Esophagus squamous epithelium (tissue), 5 donors: Measurements from ENCODE around the gene PTPRG. TPM values are rescaled to one million over a fixed set of nuclear protein-coding genes. Genes with fewer than 3 reads are reported as not detected.

ENCODE experiments used
- DNase-seq: peaks from one replicate; lab custom pipeline; 2025; lab: John Stamatoyannopoulos, UW
- H3K27ac ChIP-seq, 4 donors: fragments of 200-600 bp; sonication (generic); one replicate each; pipeline ENCODE4 v1.5.1; 2016 to 2019; ENCODE audit warnings: mild to moderate bottlenecking in 1 of 4
- H3K27me3 ChIP-seq, 4 donors: fragments of 200-600 bp; sonication (generic); 1 replicate in 3 of 4; 2 replicates in 1 of 4; pipeline versions ENCODE4 v1.5.1 to v1.6.0; 2017 to 2021; ENCODE audit warnings: antibody characterized with exemption in 1 of 4
- H3K36me3 ChIP-seq, 3 donors: fragments of 200-600 bp; sonication (generic); one replicate each; pipeline ENCODE4 v1.5.1; 2016 to 2019
- H3K4me1 ChIP-seq, 3 donors: fragments of 200-600 bp; sonication (generic); one replicate each; pipeline ENCODE4 v1.5.1; 2017 to 2019
- H3K4me3 ChIP-seq, 4 donors: fragments of 200-600 bp; sonication (generic); 1 replicate in 3 of 4; 2 replicates in 1 of 4; pipeline ENCODE4 v1.5.1; 2016 to 2019; ENCODE audit warnings: mild to moderate bottlenecking in 2 of 4, moderate library complexity in 1 of 4
- H3K9me3 ChIP-seq, 3 donors: fragments of 200-600 bp; sonication (generic); one replicate each; pipeline ENCODE4 v1.5.1; 2016 to 2019
- CTCF ChIP-seq, 6 experiments: fragments of 450-650 bp in 4 of 6; fragments of 200-600 bp in 2 of 6; sonication (generic) in 2 of 6; IDR thresholded peaks; one replicate each; pipeline ENCODE4 v1.5.1; 2016 to 2019; ENCODE audit warnings: antibody characterized with exemption in 6 of 6, mild to moderate bottlenecking in 4 of 6, moderate library complexity in 4 of 6
- POLR2A ChIP-seq, 4 donors: fragments of 450-650 bp; IDR thresholded peaks; one replicate each; pipeline ENCODE4 v1.6.1; 2017; ENCODE audit warnings: antibody characterized with exemption in 4 of 4, mild to moderate bottlenecking in 4 of 4, moderate library complexity in 3 of 4
- WGBS, 2 donors: methylation state at CpG; one replicate each; pipeline ENCODE4 v1.1.5; 2018; 5-methylcytosine and 5-hydroxymethylcytosine counted together
- intact Hi-C: fragments of 100-400 bp; cut with DNase I; formaldehyde crosslinking; loops from one replicate; pipeline ENCODE4 v1.15.0; 2022
- total RNA-seq, 4 donors: library from RNA; depleted of rRNA; stranded (reverse); fragments of >200 nt; gene quantifications; one replicate each; pipeline ENCODE4 v1.1.0, GENCODE V29; 2016
- donor health status: DM: yes; HTN: yes; CAD: no.

PTPRG gene
- total RNA-seq, 4 donors from 2014 or later = 3.7 to 42.2 (median 15.2) TPM

GRCh38 chr3:61740494-61740893, 179.1 kb downstream of the PTPRG start:
- intact Hi-C loops = no loop called here
- TF ChIP-seq POLR2A (IDR thresholded peaks at IDR 0.05) = no peak
- TF ChIP-seq CTCF (IDR thresholded peaks at IDR 0.05) = no peak
- DNase-seq = no peak
- Histone ChIP-seq H3K9me3 (no peaks in the 10 kb centered on the region), H3K27ac (no peak overlapping the region), H3K27me3 (no peaks in the 10 kb centered on the region), H3K4me3 (no peak overlapping the region), H3K4me1 (no peaks in the 10 kb centered on the region), H3K36me3 (no peaks in the 10 kb centered on the region)
- WGBS, 2 donors = 60 to 73% methylated on average over 1 of the region's 1 CpG

GRCh38 chr3:61741551-61741950, 180.2 kb downstream of the PTPRG start:
- Histone ChIP-seq H3K4me1 (no peaks in the 10 kb centered on the region), H3K36me3 (no peaks in the 10 kb centered on the region), H3K27me3 (no peaks in the 10 kb centered on the region), H3K9me3 (no peaks in the 10 kb centered on the region), H3K27ac (no peak overlapping the region), H3K4me3 (no peak overlapping the region)
- DNase-seq = no peak
- no peak for TF ChIP-seq CTCF (IDR thresholded peaks at IDR 0.05)
- no peak for TF ChIP-seq POLR2A (IDR thresholded peaks at IDR 0.05)
- intact Hi-C loops = no loop called here
- WGBS, 2 donors = 85 to 92% methylated on average over 3 of the region's 3 CpGs

- H3K4me3 ChIP-seq = no peak overlapping the region
- no peaks in the 10 kb centered on the region for H3K9me3 ChIP-seq
- H3K36me3 ChIP-seq = no peaks in the 10 kb centered on the region
- no peak overlapping the region for H3K27ac ChIP-seq
- no peak for DNase-seq
- no peaks in the 10 kb centered on the region for H3K27me3 ChIP-seq
- no peaks in the 10 kb centered on the region for H3K4me1 ChIP-seq
- intact Hi-C loops = no loop called here
- TF ChIP-seq CTCF (IDR thresholded peaks at IDR 0.05) (no peak), POLR2A (IDR thresholded peaks at IDR 0.05) (no peak)
- 72 to 86% methylated on average over 7 of the region's 7 CpGs for WGBS, 2 donors
Measured at GRCh38 chr3:61742006-61742405, 180.6 kb downstream of the PTPRG start.

- WGBS, 2 donors = 95 to 97% methylated on average over 10 to 11 of the region's 11 CpGs
- Histone ChIP-seq H3K4me1 (no peaks in the 10 kb centered on the region), H3K36me3 (no peaks in the 10 kb centered on the region), H3K27me3 (no peaks in the 10 kb centered on the region), H3K27ac (no peak overlapping the region), H3K9me3 (no peaks in the 10 kb centered on the region), H3K4me3 (no peak overlapping the region)
- TF ChIP-seq CTCF (IDR thresholded peaks at IDR 0.05) (no peak), POLR2A (IDR thresholded peaks at IDR 0.05) (no peak)
- DNase-seq = no peak
- intact Hi-C loops = no loop called here
Measured at GRCh38 chr3:61743067-61743466, 181.7 kb downstream of the PTPRG start.

GRCh38 chr3:61743686-61744242, 182.4 kb downstream of the PTPRG start:
- no peaks in the 10 kb centered on the region for H3K4me1 ChIP-seq
- 44 to 82% methylated on average over 2 of the region's 2 CpGs for WGBS, 2 donors
- no peaks in the 10 kb centered on the region for H3K36me3 ChIP-seq

More at GRCh38 chr3:61743686-61744242, 182.4 kb downstream of the PTPRG start:
- intact Hi-C loops = no loop called here
- no peak overlapping the region for H3K27ac ChIP-seq
- no peaks in the 10 kb centered on the region for H3K9me3 ChIP-seq
- H3K4me3 ChIP-seq = no peak overlapping the region
- TF ChIP-seq POLR2A (IDR thresholded peaks at IDR 0.05) = no peak
- no peak for TF ChIP-seq CTCF (IDR thresholded peaks at IDR 0.05)
- H3K27me3 ChIP-seq = no peaks in the 10 kb centered on the region
- DNase-seq = no peak
